Activated T-helper 1 cell treated with anti-CD3 and anti-CD28 coated beads, Interleukin-12 subunit alpha, Interleukin-12 subunit beta, Interleukin-2, Interleukin-4 antibody, amounts not matched to agents 30 ng/mL and 10 ng/mL and 1 ng/mL, durations not matched to agents 14 hours and 24 hours and 36 hours (primary cell): ENCODE data around the gene GET4. TPM values are rescaled to one million over a fixed set of nuclear protein-coding genes. Genes with fewer than 3 reads are reported as not detected.
A peak's percentile ranks its signal among the peaks of the same experiment; 100 is the strongest.
"Not testable (repeated sequence)": the region's sequence is repeated elsewhere in the genome, so short reads cannot be mapped to it uniquely, and the experiment has no call there.

Experiments used
- DNase-seq: peaks from one replicate; pipeline ENCODE4 v3.0.0; 2021; ENCODE audit warnings: low spot score
- H3K27ac Mint-ChIP-seq: one replicate; pipeline ENCODE4 v1.8.0; 2021; ENCODE audit warnings: mild to moderate bottlenecking, mixed read lengths
- H3K27me3 Mint-ChIP-seq: one replicate; pipeline ENCODE4 v1.8.0; 2022; ENCODE audit warnings: mild to moderate bottlenecking, moderate library complexity, mixed read lengths; ENCODE audit not compliant: insufficient read depth
- H3K36me3 Mint-ChIP-seq: one replicate; pipeline ENCODE4 v1.8.0; 2021; ENCODE audit warnings: low read depth, mixed read lengths
- H3K4me1 Mint-ChIP-seq: one replicate; pipeline ENCODE4 v1.8.0; 2021; ENCODE audit warnings: low read depth, mixed read lengths
- H3K4me3 Mint-ChIP-seq: one replicate; pipeline ENCODE4 v1.8.0; 2021; ENCODE audit warnings: mild to moderate bottlenecking, moderate library complexity, mixed read lengths
- H3K9me3 Mint-ChIP-seq: one replicate; pipeline ENCODE4 v1.8.0; 2021; ENCODE audit warnings: mixed read lengths
- intact Hi-C: fragments of 100-400 bp; cut with micrococcal nuclease; formaldehyde crosslinking; loops from one replicate; pipeline ENCODE4 v1.15.1; 2024
- total RNA-seq: library from RNA; stranded (reverse); gene quantifications from 2 replicates; pipeline ENCODE4 v1.2.3, GENCODE V29; 2022

Gene GET4
- total RNA-seq, 1 donor from 2014 or later: 38.7 TPM

DNA sequence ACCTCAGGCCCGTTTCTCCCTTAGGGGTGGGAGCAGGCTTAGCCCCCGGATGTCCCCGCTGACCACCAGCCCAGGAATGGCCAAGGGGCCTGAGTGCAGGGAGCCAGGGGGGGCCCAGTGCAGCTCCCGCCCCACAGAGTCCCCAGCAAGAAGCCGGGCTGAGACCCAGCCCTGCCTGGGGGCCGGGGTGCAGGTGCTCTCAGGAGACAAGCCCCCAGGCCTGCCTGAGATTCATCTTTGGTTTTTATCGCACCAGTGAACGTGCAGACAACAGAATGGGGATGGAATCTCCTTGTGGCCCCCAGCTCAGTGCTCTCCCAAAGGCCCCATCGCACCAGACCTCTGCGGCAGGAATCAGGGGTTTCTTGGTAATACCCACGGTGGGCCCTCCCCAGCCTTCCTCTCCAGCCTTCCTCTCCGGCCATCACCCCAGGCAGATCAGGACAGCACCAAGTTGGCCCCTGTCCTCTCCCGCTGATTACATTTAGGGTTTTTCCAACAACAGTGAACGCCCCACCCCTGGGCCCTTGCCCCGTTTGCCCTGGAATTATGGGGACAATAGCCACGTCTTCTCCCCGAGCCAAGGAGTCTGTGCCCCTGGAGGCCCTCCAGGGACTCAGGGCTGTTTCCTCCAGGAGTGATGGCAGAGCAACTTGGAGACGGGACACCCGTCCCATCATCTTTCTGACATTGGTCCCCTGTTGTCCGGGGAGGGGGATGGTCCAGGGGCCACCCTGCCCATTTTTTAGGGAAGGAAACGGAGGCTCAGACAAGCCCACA is 55.7 kb downstream of the GET4 start:
- Mint-ChIP-seq H3K27me3 (no peaks in the 10 kb centered on the region), H3K36me3 (peaks cover 18% of the 10 kb centered on the region), H3K9me3 (no peaks in the 10 kb centered on the region), H3K4me1 (peaks cover 28% of the 10 kb centered on the region), H3K27ac (no peak overlapping the region), H3K4me3 (no peak overlapping the region)
- no peak for DNase-seq
- intact Hi-C loops: loop anchor here (2.0 kb wide), 1 partner anchor 43 kb away; the partner anchor contains the start of gene COX19

DNA sequence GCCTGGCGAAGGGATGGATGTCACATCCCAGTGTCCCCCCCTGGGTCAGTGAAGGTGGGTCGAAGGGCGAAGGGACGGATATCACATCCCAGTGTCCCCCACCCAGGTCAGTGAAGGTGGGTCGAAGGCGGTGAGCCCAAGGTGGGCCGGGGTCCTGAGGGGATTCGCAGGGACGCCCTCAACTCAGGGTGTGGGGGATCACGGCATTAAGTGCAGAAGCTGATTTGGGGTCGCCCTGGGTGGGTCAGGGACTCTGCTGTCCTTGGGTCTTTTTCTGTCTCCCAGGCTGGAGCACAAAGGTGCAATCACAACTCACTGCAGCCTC is 56.3 kb downstream of the GET4 start:
- Mint-ChIP-seq H3K36me3 (peaks cover 18% of the 10 kb centered on the region), H3K4me1 (peaks cover 28% of the 10 kb centered on the region), H3K27ac (no peak overlapping the region), H3K4me3 (no peak overlapping the region), H3K9me3 (no peaks in the 10 kb centered on the region), H3K27me3 (no peaks in the 10 kb centered on the region)
- no peak for DNase-seq
- intact Hi-C loops: no loop called here

DNA sequence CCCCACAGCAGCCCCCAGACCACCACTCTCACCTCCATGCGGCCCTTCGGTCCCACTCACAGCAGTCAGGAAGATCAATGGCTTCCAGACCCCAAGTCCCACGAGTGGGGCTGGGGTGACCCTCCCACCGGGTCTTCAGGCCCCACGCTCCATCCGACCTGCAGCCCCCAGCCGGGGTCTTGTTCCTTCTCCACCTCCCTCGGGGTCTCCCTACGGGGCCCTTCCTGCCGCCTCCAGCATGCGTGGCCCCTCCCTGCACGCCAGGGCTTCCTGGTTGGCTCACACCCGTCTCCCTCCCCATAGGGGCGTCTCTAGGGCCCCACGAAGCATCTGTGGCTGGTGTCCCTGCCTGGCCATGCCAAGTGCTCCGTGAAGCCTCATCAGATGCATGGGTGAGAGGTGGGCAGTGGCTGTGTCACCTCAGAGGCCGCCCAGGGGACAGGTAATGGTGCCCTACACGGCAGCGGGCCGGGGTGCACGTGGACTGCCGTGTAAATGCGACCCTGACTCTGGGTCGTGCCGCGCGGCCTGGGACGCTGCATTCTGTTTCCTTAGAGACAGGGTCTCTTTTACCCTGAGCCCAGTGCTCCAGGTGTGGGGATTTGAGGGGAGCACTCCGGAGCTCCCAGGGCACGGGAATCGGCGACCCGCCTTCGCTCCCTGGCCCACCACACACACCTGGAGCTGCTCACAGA is 58.3 kb downstream of the GET4 start:
- Mint-ChIP-seq H3K27me3 (no peaks in the 10 kb centered on the region), H3K9me3 (no peaks in the 10 kb centered on the region), H3K4me1 (peaks cover 17% of the 10 kb centered on the region), H3K4me3 (no peak overlapping the region), H3K27ac (no peak overlapping the region), H3K36me3 (peaks cover 15% of the 10 kb centered on the region)
- DNase-seq: no peak
- intact Hi-C loops: no loop called here

GRCh38 chr7:935164-935873 is 59.0 kb downstream of the GET4 start:
- Mint-ChIP-seq H3K27ac (no peak overlapping the region), H3K9me3 (peaks cover 7% of the 10 kb centered on the region), H3K27me3 (no peaks in the 10 kb centered on the region), H3K4me1 (peaks cover 17% of the 10 kb centered on the region), H3K36me3 (peaks cover 16% of the 10 kb centered on the region), H3K4me3 (no peak overlapping the region)
- DNase-seq: no peak
- intact Hi-C loops: no loop called here

GRCh38 chr7:935874-936385 is 59.6 kb downstream of the GET4 start:
- Mint-ChIP-seq H3K36me3 (peaks cover 20% of the 10 kb centered on the region), H3K27ac (peak overlapping the region; percentile 73), H3K4me1 (peaks cover 22% of the 10 kb centered on the region), H3K4me3 (peak overlapping the region; percentile 19), H3K9me3 (peaks cover 13% of the 10 kb centered on the region), H3K27me3 (no peaks in the 10 kb centered on the region)
- intact Hi-C loops: no loop called here
- no peak for DNase-seq

DNA sequence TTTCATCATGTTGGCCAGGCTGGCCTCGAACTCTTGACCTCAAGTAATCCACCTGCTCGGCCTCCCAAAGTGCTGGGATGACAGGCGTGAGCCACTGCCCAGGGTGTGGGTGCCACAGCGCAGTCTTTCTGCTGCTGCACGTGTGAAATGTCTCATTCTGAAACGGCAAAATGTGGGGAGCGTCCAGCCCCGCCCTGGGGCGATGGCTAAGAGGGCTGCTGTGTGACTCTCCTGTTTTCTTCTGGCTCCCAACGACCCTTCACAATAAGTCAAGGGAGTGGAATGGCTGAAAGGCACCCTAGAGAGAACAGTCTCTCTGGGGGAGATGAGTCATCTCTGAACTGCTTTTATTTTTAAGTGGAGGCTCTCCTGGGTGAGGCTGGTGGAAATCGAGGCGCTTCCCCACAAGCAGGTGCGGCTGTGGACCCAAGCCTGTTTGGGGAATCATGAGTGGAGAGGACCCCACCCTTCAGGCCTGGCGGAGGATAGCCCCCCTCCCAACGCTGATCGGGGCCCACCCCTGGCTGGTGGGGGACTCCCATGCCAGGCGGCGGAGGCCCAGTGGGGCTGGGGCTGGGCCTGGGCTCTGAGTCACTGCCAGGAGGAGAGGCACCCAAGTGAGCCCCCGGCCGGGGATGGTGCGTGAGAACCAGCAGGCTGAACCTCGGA is 60.2 kb downstream of the GET4 start:
- DNase-seq: peak; percentile 22
- Mint-ChIP-seq H3K4me1 (peaks cover 28% of the 10 kb centered on the region), H3K4me3 (peak overlapping the region; percentile 19), H3K27me3 (no peaks in the 10 kb centered on the region), H3K9me3 (peaks cover 19% of the 10 kb centered on the region), H3K36me3 (peaks cover 21% of the 10 kb centered on the region), H3K27ac (peak overlapping the region; percentile 73)
- intact Hi-C loops: no loop called here

- Mint-ChIP-seq H3K4me3 (no peak overlapping the region), H3K36me3 (peaks cover 25% of the 10 kb centered on the region), H3K9me3 (peaks cover 24% of the 10 kb centered on the region), H3K27ac (no peak overlapping the region), H3K4me1 (peaks cover 35% of the 10 kb centered on the region), H3K27me3 (no peaks in the 10 kb centered on the region)
- intact Hi-C loops: no loop called here
- DNase-seq: no peak
These were observed 61.6 kb downstream of the GET4 start for GRCh38 chr7:937856-938484.

DNA sequence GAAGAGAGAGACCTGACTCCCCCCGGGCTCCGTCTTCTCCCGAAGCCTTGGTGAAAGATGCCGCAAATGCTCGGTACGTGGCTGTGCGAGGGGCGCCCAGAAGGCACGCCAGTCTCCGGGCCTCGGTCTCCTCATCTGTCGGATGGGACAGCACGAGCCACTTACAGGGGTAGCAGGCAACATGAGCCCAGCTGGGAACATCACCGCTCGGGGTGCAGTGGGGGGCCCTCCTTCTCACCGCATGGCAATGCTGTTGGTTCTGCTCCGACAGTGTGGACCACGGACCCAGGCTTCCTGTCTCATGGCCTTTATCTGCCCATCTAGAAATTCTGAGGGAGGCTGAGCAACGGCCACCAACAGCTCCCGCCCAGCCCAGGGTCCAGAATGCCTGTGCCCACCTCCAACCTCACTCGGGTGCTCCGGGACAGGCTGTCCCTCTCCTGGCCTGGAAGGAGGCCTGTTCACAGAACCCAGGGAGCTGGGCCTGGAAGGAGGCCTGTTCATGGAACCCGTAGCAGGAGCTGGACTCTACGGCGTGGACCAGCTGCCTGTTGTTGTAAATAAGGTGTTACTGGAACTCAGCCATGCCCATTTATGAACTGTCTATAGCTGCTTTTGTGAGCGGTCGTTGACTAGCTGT is 62.3 kb downstream of the GET4 start:
- H3K36me3 Mint-ChIP-seq: peaks cover 25% of the 10 kb centered on the region
- peaks cover 24% of the 10 kb centered on the region for H3K9me3 Mint-ChIP-seq
- no peaks in the 10 kb centered on the region for H3K27me3 Mint-ChIP-seq
- no peak overlapping the region for H3K4me3 Mint-ChIP-seq
- intact Hi-C loops: no loop called here
- H3K4me1 Mint-ChIP-seq: peaks cover 35% of the 10 kb centered on the region
- no peak overlapping the region for H3K27ac Mint-ChIP-seq
- no peak for DNase-seq

GRCh38 chr7:939843-940242 is 63.5 kb downstream of the GET4 start:
- Mint-ChIP-seq H3K4me3 (no peak overlapping the region), H3K36me3 (peaks cover 25% of the 10 kb centered on the region), H3K9me3 (peaks cover 24% of the 10 kb centered on the region), H3K27ac (no peak overlapping the region), H3K27me3 (no peaks in the 10 kb centered on the region), H3K4me1 (peaks cover 35% of the 10 kb centered on the region)
- DNase-seq: no peak
- intact Hi-C loops: loop anchor here (1.0 kb wide), 1 partner anchor 17 kb away; no protein-coding TSS in a partner anchor

DNA sequence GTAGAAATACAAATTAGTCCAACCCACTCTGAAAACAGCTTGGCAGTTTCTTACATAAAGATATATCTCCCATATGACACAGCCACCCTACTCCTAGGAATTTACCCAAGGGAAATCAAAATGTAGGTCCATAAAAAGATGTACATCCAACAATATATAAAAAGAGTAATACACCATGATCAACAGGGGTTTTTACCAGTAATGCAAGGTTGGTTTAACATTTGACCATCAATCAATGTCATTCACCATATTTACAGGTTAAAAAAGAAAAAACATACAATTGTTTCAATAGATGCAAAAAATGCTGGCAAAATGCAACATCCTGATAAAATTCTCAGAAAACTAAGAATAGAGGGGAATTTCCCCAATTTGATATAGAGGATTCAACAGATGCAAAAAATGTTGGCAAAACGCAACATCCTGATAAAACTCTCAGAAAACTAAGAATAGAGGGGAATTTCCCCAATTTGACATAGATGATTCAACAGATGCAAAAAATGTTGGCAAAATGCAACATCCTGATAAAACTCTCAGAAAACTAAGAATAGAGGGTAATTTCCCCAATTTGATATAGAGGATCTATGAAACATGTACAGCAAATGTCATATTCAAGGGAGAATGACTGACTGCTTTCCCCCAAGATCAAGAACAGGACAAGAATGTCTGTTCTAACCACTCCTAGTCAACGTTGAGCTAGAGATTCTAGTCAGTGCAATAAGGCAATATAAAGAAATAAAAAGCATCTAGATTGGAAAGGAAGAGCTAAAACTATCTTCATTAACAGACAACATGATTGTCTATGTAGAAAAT is 64.5 kb downstream of the GET4 start:
- intact Hi-C loops: loop anchor here (1.0 kb wide), 2 partner anchors 11 to 18 kb away; no protein-coding TSS in a partner anchor
- no peaks in the 10 kb centered on the region for H3K27me3 Mint-ChIP-seq
- peak overlapping the region; percentile 92 for H3K27ac Mint-ChIP-seq
- peaks cover 25% of the 10 kb centered on the region for H3K36me3 Mint-ChIP-seq
- H3K4me3 Mint-ChIP-seq: peak overlapping the region; percentile 13
- H3K9me3 Mint-ChIP-seq: peaks cover 24% of the 10 kb centered on the region
- peaks cover 34% of the 10 kb centered on the region for H3K4me1 Mint-ChIP-seq
- DNase-seq: no peak

DNA sequence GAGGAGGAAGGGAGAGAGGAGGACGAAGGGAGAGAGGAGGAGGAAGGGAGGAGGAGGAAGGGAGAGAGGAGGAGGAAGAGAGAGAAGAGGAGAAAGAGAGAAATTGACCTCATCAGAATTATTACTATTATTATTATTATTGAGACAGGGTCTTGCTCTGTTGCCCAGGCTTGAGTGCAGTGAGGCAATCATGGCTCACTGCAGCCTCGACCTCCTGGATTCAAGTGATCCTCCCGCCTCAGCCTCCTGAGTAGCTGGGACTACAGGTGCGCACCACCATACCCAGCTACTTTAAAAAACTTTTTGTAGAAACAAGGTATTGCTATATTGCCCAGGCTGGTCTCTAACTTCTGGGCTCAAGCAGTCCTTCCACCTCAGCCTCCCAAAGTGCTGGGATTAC is 67.4 kb downstream of the GET4 start:
- intact Hi-C loops, H3K4me3 Mint-ChIP-seq, DNase-seq, H3K27ac Mint-ChIP-seq, H3K27me3 Mint-ChIP-seq: not testable (repeated sequence)
- peaks cover 24% of the 10 kb centered on the region for H3K9me3 Mint-ChIP-seq
- H3K4me1 Mint-ChIP-seq: peaks cover 25% of the 10 kb centered on the region
- peaks cover 15% of the 10 kb centered on the region for H3K36me3 Mint-ChIP-seq
